Prostate gland (tissue), 2 donors: ENCODE results near the gene ARSB. TPM values are rescaled to one million over a fixed set of nuclear protein-coding genes. Genes with fewer than 3 reads are reported as not detected.

Experiments used
- DNase-seq: peaks from one replicate; pipeline ENCODE4 v3.0.0-alpha.2; 2019; ENCODE audit warnings: low spot score
- H3K27ac ChIP-seq, 2 donors: fragments of 200-600 bp; sonication (generic); 2 replicates each; pipeline ENCODE4 v1.5.1; 2017 to 2019
- H3K27me3 ChIP-seq: fragments of 200-600 bp; sonication (generic); replicated peaks from 2 replicates; pipeline ENCODE4 v1.5.1; 2019; ENCODE audit not compliant: insufficient read depth
- H3K36me3 ChIP-seq, 2 donors: fragments of 200-600 bp; sonication (generic); 1 replicate in 1 of 2; 2 replicates in 1 of 2; pipeline versions ENCODE4 v1.5.1 to v1.8.1; 2017 to 2019
- H3K4me1 ChIP-seq: fragments of 200-600 bp; sonication (generic); replicated peaks from 2 replicates; pipeline ENCODE4 v1.5.1; 2019
- H3K4me3 ChIP-seq, 2 donors: fragments of 200-600 bp; sonication (generic); 2 replicates each; pipeline ENCODE4 v1.5.1; 2017 to 2019
- H3K9me3 ChIP-seq: fragments of 200-600 bp; sonication (generic); 2 replicates; pipeline ENCODE4 v1.5.1; 2017
- POLR2A ChIP-seq: fragments of 450-650 bp; IDR thresholded peaks from one replicate; pipeline ENCODE4 v1.6.1; 2016; ENCODE audit warnings: antibody characterized with exemption, mild to moderate bottlenecking
- POLR2AphosphoS5 ChIP-seq: sonication (generic); formaldehyde crosslinking; IDR thresholded peaks from one replicate; pipeline ENCODE4 v1.6.1; 2017; ENCODE audit warnings: antibody characterized with exemption
- WGBS: methylation state at CpG from one replicate; pipeline ENCODE4 v1.1.5; 2018; 5-methylcytosine and 5-hydroxymethylcytosine counted together
- intact Hi-C: fragments of 100-400 bp; cut with DNase I; formaldehyde crosslinking; loops from one replicate; pipeline ENCODE4 v1.14.2; 2022
- small RNA-seq, 2 donors: library from RNA; depleted of rRNA; stranded (forward); fragments of <200 nt; gene quantifications; one replicate each; pipeline ENCODE3, GENCODE V24; 2016
- total RNA-seq, 2 donors: library from RNA; depleted of rRNA; stranded (reverse); fragments of >200 nt; gene quantifications; one replicate each; pipeline ENCODE4 v1.1.0, GENCODE V29; 2016
- TF ChIP-seq, protein P1 (sequence below), 4 experiments: fragments of 200-600 bp in 2 of 4; fragments of 450-650 bp in 2 of 4; sonication (generic) in 2 of 4; IDR thresholded peaks; 1 replicate in 3 of 4; 2 replicates in 1 of 4; pipeline ENCODE4 v1.5.1; 2016 to 2019; ENCODE audit warnings: antibody characterized with exemption in 4 of 4, mild to moderate bottlenecking in 2 of 4, moderate library complexity in 2 of 4

Gene ARSB
- total RNA-seq, 2 donors from 2014 or later: 5.4 to 14.9 TPM

- Histone ChIP-seq H3K4me3 (no peak overlapping the region), H3K36me3 (no peaks in the 10 kb centered on the region), H3K9me3 (no peaks in the 10 kb centered on the region), H3K27me3 (no peaks in the 10 kb centered on the region), H3K27ac (no peak overlapping the region), H3K4me1 (no peaks in the 10 kb centered on the region)
- intact Hi-C loops: no loop called here
- 83% methylated on average over 7 of the region's 7 CpGs for WGBS
- no peak for DNase-seq
- TF ChIP-seq, protein P1, sequence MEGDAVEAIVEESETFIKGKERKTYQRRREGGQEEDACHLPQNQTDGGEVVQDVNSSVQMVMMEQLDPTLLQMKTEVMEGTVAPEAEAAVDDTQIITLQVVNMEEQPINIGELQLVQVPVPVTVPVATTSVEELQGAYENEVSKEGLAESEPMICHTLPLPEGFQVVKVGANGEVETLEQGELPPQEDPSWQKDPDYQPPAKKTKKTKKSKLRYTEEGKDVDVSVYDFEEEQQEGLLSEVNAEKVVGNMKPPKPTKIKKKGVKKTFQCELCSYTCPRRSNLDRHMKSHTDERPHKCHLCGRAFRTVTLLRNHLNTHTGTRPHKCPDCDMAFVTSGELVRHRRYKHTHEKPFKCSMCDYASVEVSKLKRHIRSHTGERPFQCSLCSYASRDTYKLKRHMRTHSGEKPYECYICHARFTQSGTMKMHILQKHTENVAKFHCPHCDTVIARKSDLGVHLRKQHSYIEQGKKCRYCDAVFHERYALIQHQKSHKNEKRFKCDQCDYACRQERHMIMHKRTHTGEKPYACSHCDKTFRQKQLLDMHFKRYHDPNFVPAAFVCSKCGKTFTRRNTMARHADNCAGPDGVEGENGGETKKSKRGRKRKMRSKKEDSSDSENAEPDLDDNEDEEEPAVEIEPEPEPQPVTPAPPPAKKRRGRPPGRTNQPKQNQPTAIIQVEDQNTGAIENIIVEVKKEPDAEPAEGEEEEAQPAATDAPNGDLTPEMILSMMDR (IDR thresholded peaks at IDR 0.05): no peak
- no peak for TF ChIP-seq POLR2AphosphoS5
- TF ChIP-seq POLR2A: no peak
Measured at GRCh38 chr5:78727786-78728761, 257.0 kb downstream of the ARSB start.

Small RNAs within 50 kb of the gene (small RNA-seq; reads per million reads assigned to genes)
- 0 reads per million in 2 donors for gene AC025755.1

Other genes with a start within 250 kb of the ARSB start
- 1 to 10 TPM in 1 of 2 donors, under 1 TPM in 1; 0.77 to 9.9 TPM for gene DMGDH, start 84.4 kb upstream of the ARSB start, total RNA-seq
- 1 to 10 TPM; 4.0 to 7.4 TPM for gene BHMT2, start 84.5 kb upstream of the ARSB start, total RNA-seq
- 1 to 10 TPM in 1 of 2 donors, under 1 TPM in 1; 0.51 to 3.1 TPM for gene BHMT, start 126.5 kb upstream of the ARSB start, total RNA-seq